Astrocyte of the cerebellum (primary cell): ENCODE measurements around the gene TNFSF13B.

ENCODE experiments used
- DNase-seq: peaks from one replicate; pipeline ENCODE4 v3.0.0-alpha.2; 2011; ENCODE audit warnings: low read depth
- H3K4me3 ChIP-seq: 2 replicates; pipeline ENCODE4 v1.5.1; 2011; ENCODE audit warnings: mild to moderate bottlenecking, low read depth, low read length, moderate library complexity
- in situ Hi-C: cut with HindIII; loops from 2 replicates; pipeline ENCODE4 v1.10.0; 2017; ENCODE audit warnings: low sequenced_read_pairs
- TF ChIP-seq, protein P1 (sequence below): IDR thresholded peaks from 2 replicates; pipeline ENCODE4 v1.5.1; 2012; ENCODE audit warnings: low read length, low read depth, moderate library complexity, mild to moderate bottlenecking; ENCODE audit errors: missing control alignments

The TNFSF13B gene

DNA sequence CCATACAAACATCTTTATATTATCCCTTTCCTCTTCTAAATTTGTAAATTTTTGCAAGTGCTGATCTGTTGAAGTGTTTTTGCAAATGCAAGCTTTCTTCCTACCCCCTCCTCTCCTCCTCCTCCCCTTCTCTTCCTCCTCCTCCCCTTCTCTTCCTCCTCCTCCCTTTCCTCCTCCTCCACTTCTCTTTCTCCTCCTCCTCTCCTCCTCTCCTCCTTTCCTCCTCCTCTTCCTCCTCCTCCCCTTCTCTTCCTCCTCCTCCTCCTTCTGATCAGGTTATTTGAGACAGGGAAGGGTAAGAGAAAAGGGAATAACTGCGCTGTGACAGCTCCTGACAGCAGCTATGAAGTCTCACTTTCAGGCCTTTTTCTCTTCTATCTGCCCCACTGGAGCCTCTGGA lies 8.9 kb downstream of the TNFSF13B start:
- H3K4me3 ChIP-seq: no peak overlapping the region
- TF ChIP-seq, protein P1, sequence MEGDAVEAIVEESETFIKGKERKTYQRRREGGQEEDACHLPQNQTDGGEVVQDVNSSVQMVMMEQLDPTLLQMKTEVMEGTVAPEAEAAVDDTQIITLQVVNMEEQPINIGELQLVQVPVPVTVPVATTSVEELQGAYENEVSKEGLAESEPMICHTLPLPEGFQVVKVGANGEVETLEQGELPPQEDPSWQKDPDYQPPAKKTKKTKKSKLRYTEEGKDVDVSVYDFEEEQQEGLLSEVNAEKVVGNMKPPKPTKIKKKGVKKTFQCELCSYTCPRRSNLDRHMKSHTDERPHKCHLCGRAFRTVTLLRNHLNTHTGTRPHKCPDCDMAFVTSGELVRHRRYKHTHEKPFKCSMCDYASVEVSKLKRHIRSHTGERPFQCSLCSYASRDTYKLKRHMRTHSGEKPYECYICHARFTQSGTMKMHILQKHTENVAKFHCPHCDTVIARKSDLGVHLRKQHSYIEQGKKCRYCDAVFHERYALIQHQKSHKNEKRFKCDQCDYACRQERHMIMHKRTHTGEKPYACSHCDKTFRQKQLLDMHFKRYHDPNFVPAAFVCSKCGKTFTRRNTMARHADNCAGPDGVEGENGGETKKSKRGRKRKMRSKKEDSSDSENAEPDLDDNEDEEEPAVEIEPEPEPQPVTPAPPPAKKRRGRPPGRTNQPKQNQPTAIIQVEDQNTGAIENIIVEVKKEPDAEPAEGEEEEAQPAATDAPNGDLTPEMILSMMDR: no peak
- no peak for DNase-seq
- in situ Hi-C loops: loop anchor here (10.0 kb wide), 1 partner anchor 56 kb away; no protein-coding TSS in a partner anchor

DNA sequence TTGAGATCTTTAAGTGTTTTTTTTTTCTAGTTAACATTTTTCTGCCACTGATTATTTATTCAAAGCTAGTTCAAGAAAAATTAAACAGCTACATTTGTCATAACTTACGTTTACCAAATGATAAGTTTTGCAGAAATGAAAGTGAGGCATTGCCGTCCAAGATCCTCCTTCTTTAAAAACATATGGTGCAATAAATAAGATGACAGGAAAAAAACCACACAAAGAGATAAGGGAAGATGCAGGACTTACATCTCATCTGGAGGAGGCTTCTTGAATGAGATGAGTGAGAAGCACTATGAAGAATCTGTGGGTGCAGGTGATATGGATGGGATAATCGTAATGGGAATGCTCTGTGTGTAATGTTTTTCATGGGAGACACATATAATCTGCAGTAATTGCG lies 12.4 kb downstream of the TNFSF13B start:
- TF ChIP-seq, protein P1: no peak
- no peak overlapping the region for H3K4me3 ChIP-seq
- in situ Hi-C loops: no loop called here
- DNase-seq: no peak

DNA sequence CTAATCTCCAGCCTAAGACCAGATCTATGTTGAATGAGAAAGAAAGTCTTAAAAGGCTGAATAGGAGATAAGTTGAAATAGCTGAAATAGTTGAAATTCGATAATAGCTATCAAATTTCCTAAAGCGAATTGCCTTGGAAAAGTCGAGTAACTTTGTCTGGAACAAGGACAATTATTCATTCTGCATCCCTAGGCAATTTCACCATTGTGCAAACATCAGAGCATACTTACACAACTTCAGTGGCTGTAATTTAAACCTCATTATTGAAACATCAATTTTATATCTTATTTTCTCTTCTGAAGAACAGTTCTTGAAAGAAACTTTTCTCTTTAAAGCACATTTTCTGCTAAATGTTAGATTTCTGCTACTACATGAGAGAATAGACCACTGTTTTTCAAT lies 13.6 kb downstream of the TNFSF13B start:
- no peak overlapping the region for H3K4me3 ChIP-seq
- in situ Hi-C loops: no loop called here
- TF ChIP-seq, protein P1: no peak
- DNase-seq: no peak

DNA sequence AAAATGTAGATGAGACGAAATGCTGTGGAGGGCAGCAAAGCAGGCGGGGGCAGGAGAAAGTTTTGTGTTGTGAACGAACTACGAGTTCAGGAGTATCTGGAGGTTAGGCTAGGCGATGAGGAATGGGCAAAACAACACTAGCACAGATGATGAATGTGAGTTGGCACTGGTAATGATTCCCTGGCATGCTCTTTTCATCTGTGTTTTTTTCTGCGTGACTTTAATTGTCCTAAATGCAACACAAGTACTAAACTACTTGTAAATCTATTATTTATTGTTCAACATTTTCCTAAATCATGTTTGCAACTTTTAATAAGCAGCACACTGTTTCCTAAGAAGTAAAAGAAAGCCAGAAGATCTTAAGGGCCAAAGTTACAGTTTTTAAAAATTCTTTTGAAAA lies 19.2 kb downstream of the TNFSF13B start:
- no peak overlapping the region for H3K4me3 ChIP-seq
- DNase-seq: no peak
- in situ Hi-C loops: no loop called here
- TF ChIP-seq, protein P1: no peak

DNA sequence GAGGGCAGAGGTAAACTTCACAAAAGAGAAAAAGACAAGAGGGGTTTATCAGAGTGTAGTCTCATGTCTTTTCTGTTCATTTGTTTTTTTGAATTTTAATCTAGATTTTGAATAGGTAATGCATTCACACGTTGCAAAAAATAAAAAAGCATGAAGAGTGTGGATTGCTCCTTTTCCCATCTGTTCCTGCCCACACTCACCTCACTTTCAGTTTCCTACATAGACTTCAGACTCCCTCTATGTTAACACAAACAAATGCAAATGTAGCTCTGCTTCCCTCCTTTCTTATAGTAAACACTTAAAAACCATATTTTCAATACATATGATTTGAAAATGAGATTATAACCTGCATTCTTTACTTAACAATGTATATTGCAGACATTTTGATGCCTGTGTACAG lies 20.3 kb downstream of the TNFSF13B start:
- in situ Hi-C loops: no loop called here
- no peak overlapping the region for H3K4me3 ChIP-seq
- DNase-seq: no peak
- TF ChIP-seq, protein P1: no peak

DNA sequence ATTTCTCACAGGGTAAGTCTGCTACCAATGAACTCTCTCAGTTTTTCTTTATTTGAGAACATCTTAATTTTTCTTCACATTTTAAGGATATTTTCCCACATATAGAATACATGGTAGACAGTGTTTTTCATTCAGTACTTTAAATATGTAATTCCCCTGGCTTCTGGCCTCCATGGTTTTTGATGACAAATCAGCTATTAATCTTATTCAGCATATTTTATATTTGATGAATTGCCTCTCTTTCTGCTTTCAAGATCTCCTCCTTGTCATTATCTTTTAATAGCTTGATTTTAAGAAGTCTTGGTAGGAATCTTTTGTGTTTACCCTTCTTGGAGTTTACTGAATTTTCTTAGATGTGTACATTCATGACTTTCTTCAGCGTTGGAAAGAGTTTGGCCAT lies 27.6 kb downstream of the TNFSF13B start:
- no peak overlapping the region for H3K4me3 ChIP-seq
- no peak for DNase-seq
- TF ChIP-seq, protein P1: no peak
- in situ Hi-C loops: no loop called here

DNA sequence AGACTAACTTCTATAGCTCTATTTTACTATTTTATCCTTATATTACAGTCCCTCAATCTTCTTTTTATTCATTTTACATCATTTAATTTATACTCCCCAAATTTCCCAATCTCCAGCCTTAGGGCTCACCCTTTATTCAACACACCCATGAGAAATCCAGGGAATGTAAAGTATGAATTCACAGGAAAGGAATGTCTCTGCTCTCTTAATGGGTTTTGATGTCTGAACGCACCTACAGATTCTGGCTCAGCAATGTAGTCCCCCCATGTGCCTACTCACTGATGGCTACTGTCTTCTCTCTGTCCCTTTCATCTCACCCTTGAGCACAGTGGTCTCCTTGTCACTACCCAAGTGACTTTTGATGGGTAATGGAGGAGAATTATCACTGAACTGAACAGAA lies 32.8 kb downstream of the TNFSF13B start:
- in situ Hi-C loops: no loop called here
- TF ChIP-seq, protein P1: no peak
- no peak for DNase-seq
- no peak overlapping the region for H3K4me3 ChIP-seq
